GM12878 (cell line): ENCODE results near the gene UQCC2. TPM values are rescaled to one million over a fixed set of nuclear protein-coding genes. Genes with fewer than 3 reads are reported as not detected.

Experiments used
- CBX3 ChIP-seq: fragments of 200-600 bp; sonication (generic); IDR thresholded peaks from 2 replicates; pipeline ENCODE4 v1.6.1; 2016; ENCODE audit warnings: low read depth, borderline replicate concordance
- DPF2 ChIP-seq: fragments of 450-650 bp; IDR thresholded peaks from 2 replicates; pipeline ENCODE4 v1.6.1; 2017; ENCODE audit warnings: mild to moderate bottlenecking
- GABPA ChIP-seq: IDR thresholded peaks from 2 replicates; pipeline ENCODE4 v1.6.1; 2014; ENCODE audit warnings: antibody characterized with exemption, low read depth, mild to moderate bottlenecking, inconsistent platforms
- GATAD2B ChIP-seq: fragments of 450-650 bp; conservative IDR thresholded peaks from 2 replicates; pipeline ENCODE4 v1.6.1; 2017; ENCODE audit warnings: low read depth, mild to moderate bottlenecking, moderate library complexity
- JUND ChIP-seq: IDR thresholded peaks from 2 replicates; pipeline ENCODE4 v1.6.1; 2012; ENCODE audit warnings: low read depth, mild to moderate bottlenecking, low read length, improper control_type of control experiment, moderate library complexity
- MYB ChIP-seq: fragments of 150-350 bp; IDR thresholded peaks from 2 replicates; pipeline ENCODE4 v1.6.1; 2014; ENCODE audit warnings: mild to moderate bottlenecking, low read depth, low read length, borderline replicate concordance
- MYC ChIP-seq: IDR thresholded peaks from 2 replicates; pipeline ENCODE4 v1.6.1; 2011; ENCODE audit warnings: mild to moderate bottlenecking, low read length, moderate library complexity, inconsistent platforms; ENCODE audit not compliant: insufficient read depth, insufficient replicate concordance, insufficient read length, severe bottlenecking
- NFIC ChIP-seq: IDR thresholded peaks from 2 replicates; pipeline ENCODE4 v1.6.1; 2012; ENCODE audit warnings: low read depth, mild to moderate bottlenecking, inconsistent platforms, low read length, moderate library complexity
- NFYA ChIP-seq: IDR thresholded peaks from 2 replicates; pipeline ENCODE4 v1.6.1; 2011; ENCODE audit warnings: low read depth, mild to moderate bottlenecking, low read length, improper control_type of control experiment, borderline replicate concordance
- PAX8 ChIP-seq: fragments of 450-650 bp; IDR thresholded peaks from 2 replicates; pipeline ENCODE4 v1.6.1; 2017; ENCODE audit warnings: mild to moderate bottlenecking, moderate library complexity
- SMAD5 ChIP-seq: IDR thresholded peaks from 2 replicates; pipeline ENCODE4 v1.6.1; 2016; ENCODE audit warnings: antibody characterized with exemption, low read depth
- SUPT20H ChIP-seq: IDR thresholded peaks from 2 replicates; pipeline ENCODE4 v1.6.1; 2011; ENCODE audit warnings: low read depth, mild to moderate bottlenecking, low read length, moderate library complexity, borderline replicate concordance; ENCODE audit not compliant: control insufficient read depth
- ZNF622 ChIP-seq: fragments of 450-650 bp; IDR thresholded peaks from 2 replicates; pipeline ENCODE4 v1.6.1; 2017; ENCODE audit warnings: mild to moderate bottlenecking, inconsistent platforms
- polyA plus RNA-seq, 11 experiments: library from polyadenylated mRNA; depleted of rRNA in 4 of 11; unstranded in 6 of 11; stranded (reverse) in 5 of 11; fragments of >200 nt; fragmentation: Nextera tagmentation in 4 of 11; fragmentation: Illumina TruSeq in 1 of 11; extraction: Ambion mirVana in 4 of 11; extraction: Trizol in 1 of 11; gene quantifications; 1 replicate in 1 of 11; 2 replicates in 10 of 11; pipeline versions ENCODE4 v1.2.1 to v1.2.3, GENCODE V29; 2011 to 2016; ENCODE audit warnings: inconsistent platforms in 2 of 11, missing spikeins in 2 of 11, low read depth in 1 of 11
- total RNA-seq, 4 experiments: library from RNA; depleted of rRNA in 3 of 4; stranded (reverse); fragments of >200 nt in 3 of 4; fragmentation: Illumina TruSeq in 1 of 4; extraction: Trizol in 1 of 4; gene quantifications; 2 replicates each; pipeline versions ENCODE4 v1.2.1 to v1.2.3, GENCODE V29; 2013 to 2021
- TF ChIP-seq, protein P1 (sequence below): fragments of 450-650 bp; IDR thresholded peaks from 2 replicates; pipeline ENCODE4 v1.6.1; 2017; ENCODE audit warnings: mild to moderate bottlenecking, moderate library complexity
- TF ChIP-seq, protein P2 (sequence below): fragments of 450-650 bp; formaldehyde crosslinking; IDR thresholded peaks from 2 replicates; pipeline ENCODE4 v1.4.0; 2022; ENCODE audit warnings: mild to moderate bottlenecking, moderate library complexity
- TF ChIP-seq, protein P3 (sequence below): fragments of 450-650 bp; IDR thresholded peaks from 2 replicates; pipeline ENCODE4 v1.6.1; 2017; ENCODE audit warnings: borderline replicate concordance
- TF ChIP-seq, protein P4 (sequence below): fragments of 450-650 bp; IDR thresholded peaks from 2 replicates; pipeline ENCODE4 v1.6.1; 2018; ENCODE audit warnings: mild to moderate bottlenecking, low read depth, moderate library complexity; ENCODE audit not compliant: partially characterized antibody

UQCC2 gene
- total and polyA plus RNA-seq, 10 of the 15 experiments (the other 5 are each of a cell fraction or from before 2014, with no cell fraction given), result 40.6 to 478 (median 71.2) TPM

DNA sequence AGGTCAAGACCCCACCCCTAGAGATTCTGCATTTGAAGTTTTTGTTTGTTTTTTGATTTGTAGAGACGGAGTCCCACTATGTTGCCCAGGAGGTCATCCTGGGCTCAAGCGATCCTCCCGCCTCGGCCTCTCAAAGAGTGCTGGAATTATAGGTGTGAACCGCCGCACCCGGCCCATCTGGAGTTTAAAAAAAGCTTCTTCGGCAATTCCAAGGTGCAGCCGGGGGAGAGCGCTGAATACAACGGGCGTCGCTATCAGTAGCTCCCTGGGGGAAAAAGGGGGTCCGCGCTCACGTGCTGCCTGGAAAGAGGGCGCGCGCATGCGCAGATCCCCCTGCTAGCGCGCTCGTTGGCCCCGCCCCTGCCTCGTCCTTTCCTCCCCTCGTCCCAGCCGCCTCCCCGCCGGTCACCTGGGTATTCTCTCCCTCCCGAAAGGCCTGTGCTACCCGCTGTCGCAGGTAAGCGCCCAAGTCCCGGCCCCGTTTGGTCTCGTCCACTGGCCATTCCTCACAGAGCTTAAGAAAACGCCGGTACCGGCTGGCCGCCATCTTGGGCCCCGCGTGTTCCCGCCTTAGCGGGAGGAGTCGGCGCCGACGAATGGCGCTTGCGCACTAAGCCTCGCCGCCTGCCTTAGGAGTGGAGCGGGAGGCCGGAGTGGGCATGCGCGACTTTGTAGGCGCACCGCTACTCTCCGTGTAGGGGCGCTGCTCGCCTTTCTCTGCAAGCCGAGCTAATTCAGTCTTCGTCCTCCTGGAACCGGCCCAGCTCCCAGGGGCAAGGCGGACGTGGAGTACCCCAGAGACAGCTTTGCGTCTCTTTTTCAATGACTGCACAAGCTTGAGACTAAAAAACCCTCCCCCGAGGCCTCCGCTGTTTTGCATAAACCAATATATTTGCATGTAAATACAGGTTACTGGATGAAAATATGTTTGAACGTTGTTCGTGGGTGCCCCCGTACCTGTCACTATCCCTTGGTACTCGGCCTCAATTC lies at the start of gene UQCC2 (continued):
- TF ChIP-seq, protein P1, sequence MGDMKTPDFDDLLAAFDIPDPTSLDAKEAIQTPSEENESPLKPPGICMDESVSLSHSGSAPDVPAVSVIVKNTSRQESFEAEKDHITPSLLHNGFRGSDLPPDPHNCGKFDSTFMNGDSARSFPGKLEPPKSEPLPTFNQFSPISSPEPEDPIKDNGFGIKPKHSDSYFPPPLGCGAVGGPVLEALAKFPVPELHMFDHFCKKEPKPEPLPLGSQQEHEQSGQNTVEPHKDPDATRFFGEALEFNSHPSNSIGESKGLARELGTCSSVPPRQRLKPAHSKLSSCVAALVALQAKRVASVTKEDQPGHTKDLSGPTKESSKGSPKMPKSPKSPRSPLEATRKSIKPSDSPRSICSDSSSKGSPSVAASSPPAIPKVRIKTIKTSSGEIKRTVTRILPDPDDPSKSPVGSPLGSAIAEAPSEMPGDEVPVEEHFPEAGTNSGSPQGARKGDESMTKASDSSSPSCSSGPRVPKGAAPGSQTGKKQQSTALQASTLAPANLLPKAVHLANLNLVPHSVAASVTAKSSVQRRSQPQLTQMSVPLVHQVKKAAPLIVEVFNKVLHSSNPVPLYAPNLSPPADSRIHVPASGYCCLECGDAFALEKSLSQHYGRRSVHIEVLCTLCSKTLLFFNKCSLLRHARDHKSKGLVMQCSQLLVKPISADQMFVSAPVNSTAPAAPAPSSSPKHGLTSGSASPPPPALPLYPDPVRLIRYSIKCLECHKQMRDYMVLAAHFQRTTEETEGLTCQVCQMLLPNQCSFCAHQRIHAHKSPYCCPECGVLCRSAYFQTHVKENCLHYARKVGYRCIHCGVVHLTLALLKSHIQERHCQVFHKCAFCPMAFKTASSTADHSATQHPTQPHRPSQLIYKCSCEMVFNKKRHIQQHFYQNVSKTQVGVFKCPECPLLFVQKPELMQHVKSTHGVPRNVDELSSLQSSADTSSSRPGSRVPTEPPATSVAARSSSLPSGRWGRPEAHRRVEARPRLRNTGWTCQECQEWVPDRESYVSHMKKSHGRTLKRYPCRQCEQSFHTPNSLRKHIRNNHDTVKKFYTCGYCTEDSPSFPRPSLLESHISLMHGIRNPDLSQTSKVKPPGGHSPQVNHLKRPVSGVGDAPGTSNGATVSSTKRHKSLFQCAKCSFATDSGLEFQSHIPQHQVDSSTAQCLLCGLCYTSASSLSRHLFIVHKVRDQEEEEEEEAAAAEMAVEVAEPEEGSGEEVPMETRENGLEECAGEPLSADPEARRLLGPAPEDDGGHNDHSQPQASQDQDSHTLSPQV, result no peak
- TF ChIP-seq GABPA (no peak), SUPT20H (no peak), JUND (no peak), SMAD5 (no peak; the same call in 1 of the 2 replicates), ZNF622 (no peak), GATAD2B (no peak; the same call in 1 of the 2 replicates), NFYA (no peak), NFIC (no peak), PAX8 (no peak), DPF2 (no peak), MYC (peak; percentile 40), MYB (no peak), CBX3 (no peak)
- TF ChIP-seq, protein P2, sequence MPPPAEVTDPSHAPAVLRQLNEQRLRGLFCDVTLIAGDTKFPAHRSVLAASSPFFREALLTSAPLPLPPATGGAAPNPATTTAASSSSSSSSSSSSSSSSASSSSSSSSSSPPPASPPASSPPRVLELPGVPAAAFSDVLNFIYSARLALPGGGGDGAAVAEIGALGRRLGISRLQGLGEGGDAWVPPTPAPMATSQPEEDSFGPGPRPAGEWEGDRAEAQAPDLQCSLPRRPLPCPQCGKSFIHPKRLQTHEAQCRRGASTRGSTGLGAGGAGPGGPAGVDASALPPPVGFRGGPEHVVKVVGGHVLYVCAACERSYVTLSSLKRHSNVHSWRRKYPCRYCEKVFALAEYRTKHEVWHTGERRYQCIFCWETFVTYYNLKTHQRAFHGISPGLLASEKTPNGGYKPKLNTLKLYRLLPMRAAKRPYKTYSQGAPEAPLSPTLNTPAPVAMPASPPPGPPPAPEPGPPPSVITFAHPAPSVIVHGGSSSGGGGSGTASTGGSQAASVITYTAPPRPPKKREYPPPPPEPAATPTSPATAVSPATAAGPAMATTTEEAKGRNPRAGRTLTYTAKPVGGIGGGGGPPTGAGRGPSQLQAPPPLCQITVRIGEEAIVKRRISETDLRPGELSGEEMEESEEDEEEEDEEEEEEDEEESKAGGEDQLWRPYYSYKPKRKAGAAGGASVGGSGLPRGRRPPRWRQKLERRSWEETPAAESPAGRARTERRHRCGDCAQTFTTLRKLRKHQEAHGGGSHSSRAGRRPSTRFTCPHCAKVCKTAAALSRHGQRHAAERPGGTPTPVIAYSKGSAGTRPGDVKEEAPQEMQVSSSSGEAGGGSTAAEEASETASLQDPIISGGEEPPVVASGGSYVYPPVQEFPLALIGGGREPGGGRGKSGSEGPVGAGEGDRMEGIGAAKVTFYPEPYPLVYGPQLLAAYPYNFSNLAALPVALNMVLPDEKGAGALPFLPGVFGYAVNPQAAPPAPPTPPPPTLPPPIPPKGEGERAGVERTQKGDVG (CRISPR knock-in tag), result peak; percentile 22; the same call in 1 of the 2 replicates
- TF ChIP-seq, protein P3, sequence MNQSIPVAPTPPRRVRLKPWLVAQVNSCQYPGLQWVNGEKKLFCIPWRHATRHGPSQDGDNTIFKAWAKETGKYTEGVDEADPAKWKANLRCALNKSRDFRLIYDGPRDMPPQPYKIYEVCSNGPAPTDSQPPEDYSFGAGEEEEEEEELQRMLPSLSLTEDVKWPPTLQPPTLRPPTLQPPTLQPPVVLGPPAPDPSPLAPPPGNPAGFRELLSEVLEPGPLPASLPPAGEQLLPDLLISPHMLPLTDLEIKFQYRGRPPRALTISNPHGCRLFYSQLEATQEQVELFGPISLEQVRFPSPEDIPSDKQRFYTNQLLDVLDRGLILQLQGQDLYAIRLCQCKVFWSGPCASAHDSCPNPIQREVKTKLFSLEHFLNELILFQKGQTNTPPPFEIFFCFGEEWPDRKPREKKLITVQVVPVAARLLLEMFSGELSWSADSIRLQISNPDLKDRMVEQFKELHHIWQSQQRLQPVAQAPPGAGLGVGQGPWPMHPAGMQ, result no peak
- TF ChIP-seq, protein P4, sequence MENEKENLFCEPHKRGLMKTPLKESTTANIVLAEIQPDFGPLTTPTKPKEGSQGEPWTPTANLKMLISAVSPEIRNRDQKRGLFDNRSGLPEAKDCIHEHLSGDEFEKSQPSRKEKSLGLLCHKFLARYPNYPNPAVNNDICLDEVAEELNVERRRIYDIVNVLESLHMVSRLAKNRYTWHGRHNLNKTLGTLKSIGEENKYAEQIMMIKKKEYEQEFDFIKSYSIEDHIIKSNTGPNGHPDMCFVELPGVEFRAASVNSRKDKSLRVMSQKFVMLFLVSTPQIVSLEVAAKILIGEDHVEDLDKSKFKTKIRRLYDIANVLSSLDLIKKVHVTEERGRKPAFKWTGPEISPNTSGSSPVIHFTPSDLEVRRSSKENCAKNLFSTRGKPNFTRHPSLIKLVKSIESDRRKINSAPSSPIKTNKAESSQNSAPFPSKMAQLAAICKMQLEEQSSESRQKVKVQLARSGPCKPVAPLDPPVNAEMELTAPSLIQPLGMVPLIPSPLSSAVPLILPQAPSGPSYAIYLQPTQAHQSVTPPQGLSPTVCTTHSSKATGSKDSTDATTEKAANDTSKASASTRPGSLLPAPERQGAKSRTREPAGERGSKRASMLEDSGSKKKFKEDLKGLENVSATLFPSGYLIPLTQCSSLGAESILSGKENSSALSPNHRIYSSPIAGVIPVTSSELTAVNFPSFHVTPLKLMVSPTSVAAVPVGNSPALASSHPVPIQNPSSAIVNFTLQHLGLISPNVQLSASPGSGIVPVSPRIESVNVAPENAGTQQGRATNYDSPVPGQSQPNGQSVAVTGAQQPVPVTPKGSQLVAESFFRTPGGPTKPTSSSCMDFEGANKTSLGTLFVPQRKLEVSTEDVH, result peak; percentile 64
